NCI-H1436 (cell line): ENCODE data around the gene PRKD1.

ENCODE experiments used
- DNase-seq: peaks from one replicate; lab custom pipeline; 2025; lab: John Stamatoyannopoulos, UW

The PRKD1 gene

GRCh38 chr14:29838752-29839151, 88.9 kb downstream of the PRKD1 start:
- no peak for DNase-seq

DNA sequence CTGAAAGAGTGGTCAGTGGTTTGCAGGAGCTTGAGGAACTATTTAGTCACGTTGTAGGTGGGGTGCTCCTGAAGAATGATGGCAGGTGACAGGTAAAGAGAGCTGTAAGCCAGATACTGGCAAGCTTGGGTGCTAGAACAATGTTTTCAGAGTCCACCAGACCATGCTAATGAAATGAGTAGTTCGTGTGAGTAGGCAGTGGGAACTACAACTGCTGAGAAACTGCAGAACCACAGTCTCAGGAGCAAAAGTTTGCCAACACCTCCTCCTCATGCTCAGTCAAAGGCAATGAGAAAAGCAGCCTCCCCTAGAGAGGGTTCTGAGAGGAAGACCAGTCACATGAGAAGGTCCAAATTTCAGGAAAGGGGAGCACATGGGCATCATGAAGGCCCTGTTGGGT, 91.3 kb downstream of the PRKD1 start:
- no peak for DNase-seq

DNA sequence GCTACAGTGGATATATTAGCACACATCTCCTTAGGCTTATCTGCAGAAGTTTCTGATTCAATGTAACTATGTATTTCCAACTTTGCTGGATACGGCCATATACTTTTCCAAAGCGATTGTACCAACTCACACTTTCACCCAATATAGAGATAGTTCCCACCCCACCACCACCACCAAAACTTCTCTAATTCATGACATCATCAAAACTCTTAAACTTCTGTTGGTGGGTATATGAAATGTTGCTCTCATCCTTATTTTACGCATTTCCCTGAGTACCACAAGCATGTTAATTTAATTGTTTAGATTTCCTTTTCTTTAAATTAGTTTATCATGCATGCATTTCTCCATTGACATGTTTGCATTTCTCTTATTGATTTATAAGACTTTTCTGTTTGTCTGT, 95.6 kb downstream of the PRKD1 start:
- DNase-seq, result no peak

DNA sequence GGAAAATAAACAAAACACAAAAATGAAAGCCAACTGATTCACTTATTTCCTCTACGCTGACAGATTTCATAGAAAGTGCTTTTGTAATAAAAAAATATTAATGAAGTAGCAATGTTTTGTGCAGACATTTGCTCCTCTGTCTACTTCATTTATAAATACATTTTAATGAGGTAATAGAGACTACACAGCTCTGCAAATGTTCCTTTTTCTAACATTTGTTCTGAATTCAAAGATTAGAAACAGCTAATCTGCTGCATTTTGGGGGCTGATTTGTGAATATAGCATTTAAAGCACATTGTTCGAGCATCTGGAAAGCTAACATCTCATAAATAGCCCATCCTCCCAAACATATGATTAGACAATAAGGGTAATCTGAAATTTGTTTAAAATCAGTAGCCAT, 97.8 kb downstream of the PRKD1 start:
- no peak for DNase-seq

DNA sequence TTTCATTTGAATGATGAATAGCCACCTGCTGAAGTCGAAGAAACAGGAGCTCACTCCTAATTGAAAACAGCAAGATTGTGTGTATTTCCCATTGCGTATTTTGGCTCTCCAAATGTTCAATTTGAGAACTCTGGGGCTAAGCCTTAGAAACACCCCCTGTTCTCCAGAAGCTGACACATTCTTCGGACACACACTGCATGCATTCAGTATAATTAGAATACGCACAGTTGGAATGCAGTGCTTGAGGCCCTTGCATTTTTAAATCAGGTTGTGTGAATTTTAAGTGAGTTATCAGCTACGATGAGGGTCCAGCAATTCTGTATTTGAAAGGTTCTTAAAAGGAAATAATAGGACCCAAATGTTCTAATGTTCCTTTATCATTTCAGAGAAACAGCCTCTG, 103.8 kb downstream of the PRKD1 start:
- DNase-seq, result no peak

DNA sequence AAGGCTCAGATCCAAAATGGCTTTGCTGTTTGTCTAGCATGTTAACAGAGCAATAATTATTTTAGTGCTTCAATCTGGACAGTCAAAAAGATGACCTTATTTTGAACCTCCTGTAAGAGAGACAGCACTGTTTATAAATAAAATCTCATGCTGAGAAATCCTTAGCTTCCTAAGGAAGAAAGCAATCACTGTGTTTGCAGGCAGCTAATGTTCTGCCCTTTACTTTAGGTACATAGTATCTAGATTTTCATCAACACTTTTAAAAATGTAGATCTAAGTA, 105.3 kb downstream of the PRKD1 start:
- no peak for DNase-seq

DNA sequence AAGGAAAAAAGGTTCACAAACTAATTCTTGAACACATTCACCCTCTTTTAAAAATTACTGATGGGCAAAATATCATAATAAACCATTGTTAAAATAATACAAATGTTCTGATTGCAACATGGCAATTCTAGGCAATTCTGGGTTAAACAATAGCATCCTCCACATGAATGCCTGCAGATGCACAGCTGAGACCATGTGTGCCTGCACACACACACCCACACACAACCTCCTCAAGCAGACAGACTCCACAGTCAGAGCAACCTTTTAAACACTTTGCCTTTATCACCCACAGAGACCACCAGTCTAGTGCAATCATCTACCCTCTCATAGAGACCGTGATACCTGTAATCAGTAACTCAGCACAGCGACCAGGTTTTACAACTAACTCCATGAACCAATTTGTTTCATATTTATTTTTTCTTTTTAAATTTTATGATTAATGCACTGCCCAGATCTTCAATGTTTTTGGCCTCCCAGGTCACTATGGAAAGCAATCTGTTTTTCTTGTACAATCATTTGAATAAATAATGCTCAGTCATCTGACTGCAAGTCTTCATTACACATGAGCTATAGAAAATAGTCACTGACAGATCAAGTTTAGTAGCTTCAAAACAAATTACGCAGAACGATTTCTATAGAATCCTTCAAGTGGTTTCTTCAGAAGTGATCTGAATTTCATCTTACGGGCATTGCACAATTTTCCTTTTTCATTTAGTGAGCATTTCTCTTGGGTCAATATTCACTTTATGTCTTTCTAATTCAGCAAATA, 105.8 kb downstream of the PRKD1 start:
- DNase-seq, result no peak

GRCh38 chr14:29821242-29821641, 106.4 kb downstream of the PRKD1 start:
- no peak for DNase-seq

DNA sequence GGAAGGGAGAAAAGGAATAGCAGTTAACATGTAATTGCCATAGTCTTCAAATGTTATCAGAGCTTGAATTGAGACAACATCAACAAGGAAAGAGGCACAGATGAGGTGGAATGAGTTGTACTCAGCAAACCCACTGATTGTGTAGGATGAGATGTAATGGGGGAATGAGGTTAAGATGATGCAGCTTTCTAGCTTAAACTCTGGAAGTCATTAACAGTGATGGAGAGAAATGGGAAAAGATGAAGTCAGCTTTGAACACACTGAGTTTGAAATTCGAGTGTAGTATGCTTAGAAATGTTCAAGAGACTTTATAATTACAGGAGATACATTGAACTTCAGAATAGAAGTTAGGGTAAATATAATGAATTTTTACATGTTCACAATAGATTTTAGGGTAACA, 106.9 kb downstream of the PRKD1 start:
- DNase-seq, result no peak

DNA sequence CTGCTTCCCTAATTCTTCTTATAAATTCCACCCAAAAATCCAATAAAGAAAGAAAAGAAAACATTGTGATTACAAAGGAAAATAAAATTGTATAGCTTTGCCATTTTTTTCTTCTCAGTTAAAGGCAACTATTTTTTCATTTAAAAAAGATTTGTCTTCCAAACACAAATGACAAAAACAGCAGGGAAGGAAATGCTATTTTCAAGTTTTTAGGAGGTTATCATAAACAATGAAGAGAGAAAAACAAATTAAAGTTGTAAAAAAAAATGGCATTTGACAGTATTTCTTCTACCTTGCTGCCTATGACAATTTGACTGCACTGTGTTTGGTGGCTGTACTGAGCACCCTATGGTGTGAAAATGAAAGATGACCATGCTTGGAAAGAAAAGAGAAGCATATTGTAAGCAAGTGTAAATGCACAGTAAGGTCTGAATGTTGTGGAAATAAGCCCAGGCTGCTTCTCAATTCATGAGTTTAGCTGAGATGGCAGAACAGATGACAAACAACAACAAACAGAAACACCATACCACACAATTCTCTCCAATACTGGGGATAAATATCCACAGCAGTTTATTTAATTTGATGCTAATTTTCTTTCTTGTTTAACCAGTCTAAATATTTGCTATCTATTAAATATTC, 109.8 kb downstream of the PRKD1 start:
- no peak for DNase-seq

- DNase-seq, result no peak
Measured at GRCh38 chr14:29815016-29815674, 112.5 kb downstream of the PRKD1 start.

DNA sequence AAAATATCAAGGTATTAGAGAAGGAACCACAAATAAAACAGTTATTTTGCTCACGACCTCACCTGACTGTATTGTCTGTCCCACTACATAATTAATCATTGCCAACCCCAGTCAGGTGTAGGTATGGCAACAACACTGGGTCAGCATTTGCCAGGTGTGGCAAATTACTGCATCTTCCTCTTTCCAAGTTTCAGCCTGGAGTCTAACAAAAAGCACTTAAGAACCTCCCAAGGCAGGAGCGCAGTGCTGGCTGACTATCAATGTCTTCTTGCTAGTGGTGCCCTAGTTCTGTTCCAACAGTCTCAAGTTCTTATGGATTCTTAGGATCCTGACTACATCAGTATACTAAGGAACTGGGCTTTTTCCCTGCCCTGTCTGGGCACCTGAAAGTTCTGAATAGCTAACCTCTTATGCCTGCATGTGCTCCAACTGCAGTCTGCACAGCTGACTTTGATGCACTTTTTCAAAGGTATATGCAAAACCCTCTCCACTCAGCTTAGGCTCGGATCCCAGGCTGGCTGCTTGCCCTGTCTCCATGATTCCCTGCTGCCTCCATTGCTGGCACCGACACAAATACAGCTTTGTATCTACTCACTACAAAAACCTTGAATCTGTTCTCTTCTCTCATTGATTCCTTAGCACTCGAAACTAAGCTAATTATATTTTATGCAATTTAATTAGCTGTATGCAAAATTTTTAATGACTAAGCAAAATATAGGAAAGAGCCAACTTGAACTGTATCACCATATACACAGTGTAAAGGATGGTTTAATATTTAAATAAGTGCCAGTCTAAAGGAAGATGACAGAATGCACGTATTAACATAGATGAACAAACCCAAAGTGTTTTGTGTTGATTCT, 113.3 kb downstream of the PRKD1 start:
- no peak for DNase-seq

DNA sequence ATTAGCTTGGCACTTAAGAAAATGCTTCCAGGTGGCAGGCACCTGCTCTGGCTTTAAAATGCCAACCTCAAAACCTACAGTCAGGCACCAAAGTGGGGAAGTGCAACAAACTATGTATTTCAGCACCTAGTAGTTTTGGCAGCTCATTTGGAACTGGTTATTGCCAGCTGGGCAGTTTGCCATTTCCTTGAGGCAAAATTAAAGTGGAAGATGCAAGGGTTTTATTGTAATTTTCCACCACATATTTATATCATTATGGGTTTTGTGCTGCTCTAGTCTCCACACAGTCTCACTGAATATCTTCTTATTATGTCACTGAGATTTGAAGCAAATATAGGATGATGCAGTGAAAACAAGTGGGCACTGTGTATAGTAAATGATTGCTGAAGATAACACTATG, 117.0 kb downstream of the PRKD1 start:
- peak; percentile 89 for DNase-seq

GRCh38 chr14:29810064-29810463, 117.6 kb downstream of the PRKD1 start:
- DNase-seq, result no peak

- DNase-seq, result no peak
Measured at GRCh38 chr14:29806124-29806517, 121.5 kb downstream of the PRKD1 start.

GRCh38 chr14:29805415-29806123, 122.1 kb downstream of the PRKD1 start:
- DNase-seq, result peak; percentile 32

DNA sequence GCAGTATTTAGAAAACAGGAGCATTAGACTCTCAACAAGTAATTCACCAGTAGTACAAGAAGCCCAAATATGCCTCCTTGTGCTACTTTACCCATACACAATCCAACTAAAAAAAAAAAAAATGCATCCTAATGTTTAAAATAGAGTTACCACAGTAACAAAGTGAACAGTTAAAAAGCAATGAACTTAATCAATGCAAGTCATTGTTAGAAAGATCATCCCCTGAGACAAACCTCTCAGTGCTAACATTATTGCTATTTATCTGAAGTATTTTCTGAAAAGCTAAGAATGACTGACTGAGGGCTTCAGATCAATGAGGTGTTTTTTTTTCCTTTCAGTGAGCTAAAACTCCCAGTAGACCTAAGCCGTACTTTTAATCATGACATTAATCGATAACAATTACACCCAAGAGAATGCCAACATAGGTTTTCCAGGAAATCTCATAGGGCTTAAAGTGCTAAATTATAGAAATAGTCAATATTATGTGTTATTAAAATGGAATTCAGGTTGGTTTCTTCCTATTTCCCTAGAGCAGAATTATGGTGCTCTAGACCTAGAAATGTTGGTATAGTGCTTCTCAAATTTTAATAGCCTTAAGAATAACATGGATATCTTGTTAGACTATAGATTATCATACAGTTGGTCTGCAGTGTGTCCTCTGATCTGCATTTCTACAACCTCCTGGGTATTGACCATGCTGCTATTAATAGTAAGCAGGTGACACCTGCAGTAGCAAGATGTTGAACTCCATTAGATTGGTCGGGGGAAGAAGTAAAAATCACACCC, 123.0 kb downstream of the PRKD1 start:
- DNase-seq, result peak; percentile 49

GRCh38 chr14:29803045-29803444, 124.6 kb downstream of the PRKD1 start:
- DNase-seq, result no peak

DNA sequence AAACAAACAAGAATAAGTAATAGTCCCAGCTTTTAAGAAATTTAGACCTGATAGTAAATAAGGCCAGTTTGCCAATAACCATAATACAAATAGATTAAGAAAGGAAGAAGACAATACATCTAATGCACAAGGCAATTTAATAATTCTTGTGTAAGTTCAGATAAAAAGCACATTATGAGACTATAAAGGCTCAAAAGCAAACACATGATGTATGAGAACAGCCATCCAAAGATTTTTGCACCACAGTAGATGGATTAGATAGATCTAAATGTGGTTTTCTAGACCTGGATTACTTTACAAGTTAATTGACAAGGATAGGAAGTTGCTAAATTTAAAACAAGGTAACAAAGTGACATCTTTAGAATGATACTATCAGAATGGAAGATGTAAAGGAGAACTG, 125.4 kb downstream of the PRKD1 start:
- no peak for DNase-seq

GRCh38 chr14:29800961-29801360, 126.7 kb downstream of the PRKD1 start:
- DNase-seq, result no peak

GRCh38 chr14:29799464-29800095, 128.1 kb downstream of the PRKD1 start:
- DNase-seq, result no peak
